COLO668 (cell line): ENCODE results near the gene DMRT1.
"Not testable (repeated sequence)": the region's sequence is repeated elsewhere in the genome, so short reads cannot be mapped to it uniquely, and the experiment has no call there.

Experiments
- DNase-seq: peaks from one replicate; lab custom pipeline; 2025; ENCODE audit not compliant: unreplicated experiment; lab: John Stamatoyannopoulos, UW

DMRT1 gene

DNA sequence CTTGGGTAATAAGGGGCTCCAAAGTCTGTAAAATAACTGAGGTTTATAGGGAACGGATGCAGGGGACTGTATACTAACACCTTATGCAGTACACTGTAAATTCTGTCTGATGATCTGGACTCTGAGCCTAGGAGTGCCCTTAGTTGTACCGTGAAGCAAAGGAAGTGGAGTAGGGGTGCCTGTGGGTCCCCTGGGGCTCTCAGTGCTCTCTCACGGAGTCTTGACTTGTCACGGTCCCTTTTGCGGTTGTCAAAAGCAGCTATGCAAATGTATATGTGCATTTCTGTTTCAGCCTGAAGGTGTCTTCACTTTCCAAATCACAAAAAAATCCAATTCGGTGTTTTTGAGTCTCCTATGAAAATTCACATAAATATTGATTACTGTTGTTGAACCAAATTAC, 17.8 kb downstream of the DMRT1 start:
- no peak for DNase-seq

DNA sequence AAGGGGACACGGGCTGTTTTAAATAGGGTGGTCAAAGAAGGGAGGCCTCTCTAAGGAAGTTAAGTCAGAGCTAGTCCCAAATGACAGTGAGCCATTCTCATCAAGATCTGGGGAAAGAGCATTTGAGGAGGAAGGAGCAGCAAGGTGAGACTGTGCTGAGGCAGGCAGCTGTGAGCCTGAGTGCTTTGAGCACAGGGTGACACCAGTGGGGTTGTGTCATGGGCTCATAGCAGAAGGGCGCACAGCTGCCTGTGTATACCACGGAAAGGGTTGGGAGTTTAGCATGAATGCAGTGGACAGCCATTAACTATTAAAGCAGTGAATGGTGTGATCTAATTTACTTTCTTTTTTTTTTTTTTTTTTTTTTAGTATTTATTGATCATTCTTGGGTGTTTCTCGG, 19.2 kb downstream of the DMRT1 start:
- DNase-seq: no peak

DNA sequence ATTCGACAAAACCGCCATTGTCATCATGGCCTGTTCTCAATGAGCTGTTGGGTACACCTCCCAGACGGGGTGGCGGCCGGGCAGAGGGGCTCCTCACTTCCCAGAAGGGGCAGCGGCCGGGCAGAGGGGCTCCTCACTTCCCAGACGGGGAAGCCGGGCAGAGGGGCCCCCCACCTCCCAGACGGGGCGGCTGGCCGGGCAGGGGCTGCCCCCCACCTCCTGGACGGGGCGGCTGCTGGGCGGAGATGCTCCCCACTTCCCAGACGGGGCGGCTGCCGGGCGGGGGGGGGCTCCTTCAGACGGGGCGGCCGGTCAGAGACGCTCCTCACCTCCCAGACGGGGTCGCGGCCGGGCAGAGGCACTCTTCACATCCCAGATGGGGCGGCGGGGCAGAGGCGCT, 20.0 kb downstream of the DMRT1 start:
- DNase-seq: not testable (repeated sequence)

DNA sequence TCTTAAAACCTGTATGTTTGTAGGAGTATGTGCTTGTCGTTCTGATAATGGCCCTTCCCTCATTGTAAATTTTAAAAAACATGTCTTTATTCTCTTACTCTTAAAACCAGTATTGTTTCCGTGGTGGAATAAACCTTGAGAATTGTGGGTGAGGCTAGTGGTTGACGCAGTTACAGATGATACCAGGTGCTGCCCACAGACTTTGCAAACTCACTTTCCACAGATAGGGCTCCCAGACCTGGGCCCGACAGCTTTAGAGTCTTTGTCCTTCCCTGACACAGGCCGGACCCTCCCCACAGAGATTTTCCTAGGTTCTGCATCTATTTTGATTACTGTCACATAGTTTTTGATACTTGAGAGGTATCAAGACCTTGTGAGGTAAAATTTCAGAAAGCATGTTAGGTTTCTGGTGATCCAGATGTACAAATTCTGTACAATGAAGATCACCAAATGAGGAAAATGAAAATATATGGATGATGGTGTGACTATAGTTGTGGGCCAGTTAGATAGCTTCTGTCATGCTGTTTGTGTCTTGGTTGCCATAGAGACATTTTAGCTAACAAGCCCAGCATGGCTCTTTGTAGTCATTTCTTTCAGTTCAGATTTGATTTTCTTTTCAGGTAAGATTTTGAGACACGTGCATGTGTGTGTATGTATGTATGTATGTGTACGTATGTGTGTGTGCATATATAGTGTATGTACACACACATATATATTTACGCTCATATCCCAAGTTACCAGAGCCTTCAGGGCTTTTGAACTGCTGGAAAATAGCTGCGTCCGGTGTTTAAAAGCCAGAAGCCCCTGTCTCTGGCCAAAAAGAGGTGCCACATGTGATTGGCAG, 33.8 kb downstream of the DMRT1 start:
- no peak for DNase-seq

DNA sequence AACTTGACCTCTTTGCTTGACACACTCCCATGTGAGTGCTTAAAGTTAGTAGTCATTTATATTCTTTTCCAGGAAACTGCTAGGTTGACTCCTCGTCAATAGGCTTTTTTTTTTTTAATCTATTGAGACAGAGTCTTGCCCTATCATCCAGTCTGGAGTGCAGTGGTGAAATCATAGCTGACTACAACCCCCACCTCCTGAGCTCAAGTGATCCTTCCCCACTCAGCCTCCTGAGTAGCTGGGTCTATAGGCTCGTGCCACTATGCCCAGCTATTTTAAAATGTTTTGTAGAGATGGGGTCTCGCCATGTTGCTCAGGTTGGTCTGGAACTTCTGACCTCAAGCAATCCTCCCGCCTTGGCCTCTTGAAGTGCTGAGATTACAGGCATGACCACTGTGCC, 34.9 kb downstream of the DMRT1 start:
- no peak for DNase-seq

DNA sequence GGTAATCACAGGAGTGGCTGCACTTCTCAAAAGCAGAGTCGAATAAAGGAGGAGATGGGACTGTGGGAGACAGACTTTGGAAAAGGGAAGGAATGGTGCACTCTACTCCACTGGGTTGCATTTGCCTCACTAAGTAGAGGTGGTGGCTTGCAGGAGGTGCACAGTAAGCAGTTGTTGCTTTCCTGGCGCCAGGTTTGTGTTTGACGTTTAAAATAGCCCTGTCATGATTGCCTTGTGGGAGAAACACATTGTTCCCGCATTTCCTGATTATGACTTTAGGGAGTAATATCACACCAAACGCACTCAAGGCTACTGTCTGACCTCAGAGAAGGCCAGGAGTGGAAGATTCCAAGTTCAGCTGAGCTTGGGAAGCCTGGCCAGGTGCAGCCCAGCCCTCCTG, 36.7 kb downstream of the DMRT1 start:
- DNase-seq: no peak

DNA sequence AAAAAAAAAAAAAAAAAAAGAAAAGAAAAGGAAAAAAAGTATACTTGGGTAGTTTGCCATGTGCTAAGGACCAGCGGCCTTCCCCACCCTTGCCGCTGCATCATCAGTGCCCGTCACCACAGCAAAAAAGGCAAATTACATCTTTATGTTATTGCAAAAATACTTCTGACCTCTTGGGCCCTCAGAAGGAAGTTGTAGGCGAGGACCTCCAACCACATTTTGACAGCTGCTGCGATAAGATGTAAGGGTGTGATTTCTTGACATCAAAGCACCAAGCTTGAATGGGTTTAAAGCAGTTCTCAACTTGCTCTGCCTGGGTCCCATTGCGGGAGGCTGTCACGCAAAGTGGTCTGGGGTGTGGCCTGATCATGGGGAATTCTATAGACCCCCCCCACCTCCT, 39.2 kb downstream of the DMRT1 start:
- DNase-seq: no peak

DNA sequence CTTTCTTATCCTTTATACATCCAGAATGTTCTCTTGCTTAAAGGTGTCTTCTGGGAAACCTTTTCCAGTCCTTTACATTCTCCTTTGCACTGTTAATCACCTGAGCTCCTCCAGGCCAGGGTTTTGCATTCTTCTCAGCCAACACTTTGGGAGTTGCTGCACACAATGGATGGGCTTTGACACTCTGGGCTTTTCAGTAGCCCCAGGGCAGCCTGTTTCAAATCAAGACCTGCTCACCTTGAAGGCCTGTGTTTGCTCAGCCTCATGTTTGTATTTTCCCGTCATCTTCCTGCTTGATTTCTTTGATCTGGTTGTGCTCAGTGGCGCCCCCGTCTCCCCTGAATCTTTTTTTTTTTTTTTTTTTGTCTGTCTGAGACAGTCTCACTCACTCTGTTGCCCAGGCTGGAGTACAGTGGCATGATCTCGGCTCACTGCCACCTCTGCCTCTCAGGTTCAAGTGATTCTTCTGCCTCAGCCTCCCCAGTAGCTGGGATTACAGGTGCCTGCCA, 41.0 kb downstream of the DMRT1 start:
- DNase-seq: no peak

DNA sequence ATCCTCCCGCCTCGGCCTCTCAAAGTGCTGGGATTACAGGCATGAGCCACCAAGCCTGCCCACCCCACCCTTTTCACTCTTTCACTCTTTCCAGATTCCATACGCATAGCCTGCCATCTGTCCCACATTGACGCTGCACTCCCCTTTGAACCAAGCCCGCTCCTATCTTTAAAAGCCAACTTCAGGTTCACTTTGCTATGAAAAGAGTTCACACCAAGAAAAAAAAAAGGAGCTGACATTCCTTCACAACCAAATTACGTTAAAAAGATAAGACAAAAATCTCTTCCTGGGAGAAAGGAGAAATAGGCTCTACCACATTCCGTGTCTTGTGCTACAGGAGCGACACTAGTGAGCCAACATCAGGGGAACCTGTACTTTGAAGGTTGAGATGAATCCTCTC, 41.5 kb downstream of the DMRT1 start:
- DNase-seq: no peak

DNA sequence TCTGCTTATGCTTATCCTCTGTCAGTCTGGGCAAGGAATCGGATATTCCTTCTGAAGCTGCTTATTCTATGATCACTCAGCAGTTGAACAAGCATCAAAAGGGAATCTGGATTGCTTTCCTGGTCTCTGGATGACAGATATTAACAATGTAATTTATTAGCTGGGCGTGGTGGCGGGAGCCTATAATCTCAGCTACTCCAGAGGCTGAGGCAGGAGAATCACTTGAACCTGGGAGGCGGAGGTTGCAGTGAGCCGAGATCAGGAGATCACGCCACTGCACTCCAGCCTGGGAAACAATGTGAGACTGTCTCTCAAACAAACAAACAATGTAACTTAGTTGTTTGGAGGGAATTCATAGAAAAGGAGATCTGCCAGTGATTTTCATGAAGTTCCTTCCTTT, 45.4 kb downstream of the DMRT1 start:
- no peak for DNase-seq

DNA sequence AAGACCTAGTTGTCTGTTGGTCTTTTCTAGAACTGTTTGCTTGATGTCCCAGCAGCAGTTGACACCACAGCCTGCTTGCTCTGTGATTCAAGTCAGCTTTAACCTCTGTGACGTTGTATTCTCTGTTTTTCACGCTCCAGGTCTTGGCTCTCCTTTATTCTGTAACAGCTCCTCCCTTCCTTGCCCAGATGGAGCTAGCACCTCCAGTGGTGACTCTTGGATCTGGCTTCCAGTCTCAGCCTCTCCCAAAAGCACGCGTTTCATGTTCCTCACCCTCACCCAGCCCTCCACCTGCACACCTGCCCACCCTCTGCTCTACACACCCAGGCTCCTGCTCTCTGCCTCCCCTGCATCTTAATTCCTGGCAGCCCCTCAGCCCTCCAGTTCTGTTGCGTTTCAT, 50.6 kb downstream of the DMRT1 start:
- no peak for DNase-seq

DNA sequence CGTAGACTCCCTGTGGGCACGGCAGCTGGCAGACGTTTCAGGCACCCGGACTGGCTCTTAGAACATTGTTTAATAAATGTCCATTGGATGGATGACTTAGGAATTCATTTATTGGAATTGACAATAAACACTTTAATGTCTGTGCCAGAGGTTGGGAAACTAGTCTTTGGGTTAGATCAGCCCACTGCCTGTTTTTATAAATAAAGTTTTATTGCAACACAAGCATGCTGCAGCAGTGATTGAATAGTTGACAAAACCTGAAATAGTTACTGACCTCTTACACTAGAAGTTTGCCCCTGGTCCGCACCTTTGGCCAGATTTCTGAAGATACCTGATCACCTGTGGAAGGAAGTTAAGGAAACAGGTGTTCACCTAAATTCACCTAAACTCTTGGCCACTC, 51.6 kb downstream of the DMRT1 start:
- no peak for DNase-seq

DNA sequence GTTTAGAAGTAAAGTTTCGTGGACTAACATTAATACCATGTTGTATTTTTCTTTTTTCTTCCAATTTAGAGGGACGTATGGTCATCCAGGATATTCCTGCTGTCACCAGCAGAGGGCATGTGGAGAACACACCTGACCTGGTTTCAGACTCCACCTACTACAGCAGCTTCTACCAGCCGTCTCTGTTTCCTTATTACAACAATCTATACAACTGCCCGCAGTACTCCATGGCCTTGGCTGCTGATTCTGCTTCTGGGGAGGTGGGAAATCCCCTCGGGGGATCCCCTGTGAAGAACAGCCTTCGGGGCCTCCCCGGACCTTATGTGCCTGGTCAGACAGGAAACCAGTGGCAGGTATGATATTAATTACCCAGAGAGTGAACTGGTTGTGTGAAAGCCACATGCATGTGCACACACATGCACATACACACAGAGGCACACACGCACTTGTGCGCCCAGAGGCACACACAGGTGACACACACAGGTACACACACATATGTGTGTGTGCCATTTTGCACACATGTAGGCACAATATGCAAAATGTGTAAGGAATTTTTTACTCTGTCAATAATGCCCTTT, 52.4 kb downstream of the DMRT1 start:
- DNase-seq: peak; percentile 52

DNA sequence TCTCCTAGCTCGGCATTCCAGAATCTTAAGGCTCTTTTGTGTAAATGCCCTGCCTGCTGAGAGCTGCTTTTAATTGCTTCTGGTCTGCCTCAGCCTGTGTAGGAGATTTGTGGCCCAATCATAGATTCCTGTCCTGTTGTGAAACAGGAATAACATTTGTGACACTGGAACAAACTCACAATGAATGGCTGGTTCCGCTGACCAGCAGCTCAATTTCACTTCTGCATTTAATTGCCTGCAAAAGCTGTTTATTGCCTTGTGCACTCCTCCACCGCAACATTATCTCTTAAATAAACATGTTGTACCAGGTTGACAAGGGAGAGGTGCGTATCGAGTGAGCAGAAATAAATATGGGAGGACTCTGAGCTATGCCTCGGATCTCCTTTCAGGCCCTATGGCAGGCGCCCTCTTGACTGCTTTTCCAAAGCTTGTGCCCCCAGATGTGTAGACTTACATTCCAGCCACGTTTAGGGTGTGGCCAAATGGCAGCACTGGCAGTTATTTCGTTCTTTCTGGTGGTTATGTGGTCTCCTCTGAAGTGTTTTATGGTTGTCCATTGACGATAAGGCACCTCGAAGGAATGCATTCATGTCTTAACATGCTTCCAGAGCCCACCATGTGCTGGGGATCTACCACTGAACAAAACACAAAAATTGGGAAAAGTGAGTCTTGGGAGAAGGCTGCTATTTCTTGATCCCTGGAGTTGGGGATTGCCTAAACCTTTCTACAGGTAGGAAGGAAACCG, 58.1 kb downstream of the DMRT1 start:
- peak; percentile 25 for DNase-seq

DNA sequence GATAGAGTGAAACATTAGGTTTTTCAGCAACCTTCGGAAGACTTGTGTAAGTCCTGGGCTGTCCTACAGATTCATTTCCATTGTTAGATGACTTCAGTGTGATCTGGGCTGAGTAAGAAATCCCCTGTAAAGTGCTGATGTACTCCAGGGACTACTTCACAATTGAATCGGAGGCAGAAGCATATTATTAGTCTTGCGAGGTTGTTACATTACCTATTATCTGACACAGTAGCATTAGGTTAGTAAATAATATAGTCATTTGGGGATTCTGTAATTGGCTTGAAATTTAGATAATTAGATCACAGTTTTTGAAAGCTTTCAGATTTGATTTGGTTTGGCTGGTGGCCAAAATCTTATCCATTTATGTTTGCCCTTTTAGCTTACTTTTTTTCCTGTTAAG, 62.4 kb downstream of the DMRT1 start:
- no peak for DNase-seq

DNA sequence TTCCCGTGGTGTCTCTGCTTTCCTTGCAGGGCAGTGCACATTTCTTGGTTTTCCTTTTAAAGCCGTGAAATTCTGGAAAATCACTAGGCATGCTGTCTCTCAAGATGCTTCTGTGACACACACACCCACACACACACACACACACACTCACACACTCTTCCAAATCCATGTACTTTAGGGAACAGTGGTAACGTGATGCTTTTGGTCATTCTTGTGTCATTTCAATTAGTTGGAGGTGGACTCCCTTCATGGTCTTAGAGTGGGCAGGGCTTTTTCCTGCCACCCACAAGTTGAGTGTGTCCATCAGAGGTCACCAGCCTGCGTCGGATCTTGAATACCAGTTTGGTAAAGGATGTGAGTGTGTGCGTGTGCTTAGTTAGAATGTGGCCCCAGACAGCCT, 64.4 kb downstream of the DMRT1 start:
- no peak for DNase-seq

DNA sequence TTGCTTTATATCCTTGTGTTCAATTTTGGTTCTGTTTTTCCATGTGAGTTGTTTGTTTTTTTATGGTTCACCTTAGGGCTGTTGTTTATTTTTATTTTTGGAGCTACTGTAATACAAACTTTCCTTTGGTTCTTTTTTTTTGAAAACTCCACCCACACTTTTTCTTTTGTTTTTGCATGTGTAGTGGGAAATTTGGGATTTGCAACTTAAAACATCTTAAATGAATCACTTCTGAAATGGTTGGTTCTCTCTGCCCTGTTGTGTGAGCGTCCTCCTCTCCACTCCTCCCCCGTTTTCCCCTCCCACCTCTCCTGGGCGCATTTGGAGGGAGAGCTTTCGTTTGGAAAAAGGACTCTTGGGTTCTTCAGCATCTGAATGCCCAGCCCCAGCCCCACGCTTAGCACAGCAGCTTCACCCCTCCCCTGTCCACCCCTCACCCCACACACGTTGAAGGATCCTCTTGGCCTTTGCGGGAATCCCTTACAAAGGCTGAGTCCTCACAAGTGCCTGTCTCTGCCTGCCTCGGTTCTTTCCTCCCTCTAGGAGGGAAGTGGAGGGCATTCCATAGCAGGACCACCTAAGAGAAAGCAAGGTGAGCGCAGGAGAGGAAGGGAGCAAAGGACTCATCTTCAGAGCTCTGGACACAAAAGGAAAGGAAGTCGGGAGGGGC, 67.2 kb downstream of the DMRT1 start:
- DNase-seq: no peak

DNA sequence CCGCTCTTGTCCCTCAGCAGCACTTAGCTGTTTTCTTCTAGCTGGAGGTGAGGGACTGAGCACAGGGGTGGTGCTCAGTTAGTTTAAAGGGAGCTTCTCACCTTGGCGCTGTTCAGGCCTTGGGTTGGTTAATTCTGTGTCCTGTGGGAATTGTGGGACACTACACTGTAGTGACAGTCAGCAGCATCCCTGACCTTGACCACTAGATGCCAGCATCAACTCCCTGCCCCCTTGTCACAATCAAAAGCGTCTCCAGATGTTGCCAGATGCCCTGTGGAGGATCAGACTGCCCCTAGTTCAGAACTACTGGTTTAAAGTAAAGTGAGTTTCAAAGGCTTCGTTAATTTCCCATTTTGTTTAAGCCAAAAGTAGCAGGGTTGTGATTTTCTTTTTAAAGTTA, 69.5 kb downstream of the DMRT1 start:
- peak; percentile 25 for DNase-seq

DNA sequence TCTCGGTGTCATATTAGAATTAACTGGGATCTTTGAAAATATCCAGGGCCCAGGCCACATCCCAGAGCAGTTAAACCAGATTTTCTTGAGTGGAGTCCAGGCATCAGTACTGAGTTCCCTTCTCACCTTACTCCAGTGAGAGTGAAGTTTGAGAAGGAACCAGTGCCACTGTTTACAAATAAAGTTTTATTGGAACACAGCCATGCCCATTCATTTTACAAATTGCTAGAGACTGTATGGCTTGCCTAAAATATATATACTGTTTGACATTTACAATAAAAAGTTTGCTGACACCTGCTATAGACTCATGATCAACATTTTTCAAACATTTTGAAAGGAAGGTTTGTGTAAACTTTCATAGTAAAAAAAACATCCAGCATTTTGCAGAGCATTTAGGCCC, 71.3 kb downstream of the DMRT1 start:
- no peak for DNase-seq

DNA sequence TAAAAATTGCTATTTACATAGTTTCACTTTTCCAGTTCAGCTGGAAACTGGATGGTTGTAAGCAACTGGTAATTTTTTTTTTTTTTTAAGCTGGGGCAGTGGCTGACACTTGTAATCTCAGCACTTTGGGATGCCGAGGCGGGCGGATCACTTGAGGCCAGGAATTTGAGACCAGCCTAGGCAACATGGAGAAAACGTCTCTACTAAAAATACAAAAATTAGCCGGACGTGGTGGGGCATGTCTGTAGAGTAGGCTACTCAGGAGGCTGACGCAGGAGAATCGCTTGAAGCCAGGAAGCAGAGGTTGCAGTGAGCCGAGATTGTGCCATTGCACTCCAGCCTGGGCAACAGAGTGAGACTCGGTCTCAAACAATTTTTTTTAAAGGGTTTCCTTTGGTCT, 72.0 kb downstream of the DMRT1 start:
- not testable (repeated sequence) for DNase-seq

DNA sequence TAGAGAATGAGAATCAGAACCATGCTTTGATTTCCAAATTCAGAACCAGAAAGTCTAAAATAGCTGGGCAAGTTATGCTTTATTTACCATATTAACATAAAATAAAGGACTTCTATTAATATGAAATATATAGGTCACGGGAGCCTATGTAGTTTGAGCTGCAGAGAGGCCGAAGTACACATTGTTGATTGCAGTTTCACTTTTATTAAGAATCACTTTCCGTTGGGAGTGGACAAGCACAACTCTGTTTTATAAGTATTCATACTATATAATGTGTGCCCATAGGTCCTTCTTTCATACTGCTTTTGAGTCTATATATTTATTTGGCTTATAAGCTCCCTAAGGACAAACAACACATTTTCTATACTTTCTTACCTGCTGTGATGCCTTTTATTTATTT, 76.2 kb downstream of the DMRT1 start:
- DNase-seq: no peak
